Astrocyte (in vitro differentiated cells and primary cell): ENCODE data around the gene RPS4Y2. TPM values are rescaled to one million over a fixed set of nuclear protein-coding genes. Genes with fewer than 3 reads are reported as not detected.

Experiments used
- DNase-seq: peaks from one replicate; pipeline ENCODE4 v3.0.0-alpha.2; 2010; ENCODE audit warnings: low read depth
- FAIRE-seq: peaks from 2 replicates; lab custom pipeline; 2011; peaks lifted over from hg19 to GRCh38; lab: Jason Lieb, UNC
- H2AFZ ChIP-seq: 2 replicates; pipeline ENCODE4 v1.6.0; 2012; ENCODE audit warnings: low read depth, low read length, inconsistent platforms
- H3K27ac ChIP-seq: 2 replicates; pipeline ENCODE4 v1.5.1; 2011; ENCODE audit warnings: low read depth, low read length, inconsistent platforms
- H3K27me3 ChIP-seq: 2 replicates; pipeline ENCODE4 v1.6.0; 2011; ENCODE audit warnings: low read length, inconsistent platforms; ENCODE audit not compliant: insufficient read depth
- H3K36me3 ChIP-seq: 2 replicates; pipeline ENCODE4 v1.5.1; 2011; ENCODE audit warnings: low read length, inconsistent platforms; ENCODE audit not compliant: insufficient read depth
- H3K4me1 ChIP-seq: 2 replicates; pipeline ENCODE4 v1.5.1; 2011; ENCODE audit warnings: low read length, inconsistent platforms; ENCODE audit not compliant: insufficient read depth
- H3K4me2 ChIP-seq: 2 replicates; pipeline ENCODE4 v1.6.0; 2012; ENCODE audit warnings: low read length, inconsistent platforms
- H3K4me3 ChIP-seq: 2 replicates; pipeline ENCODE4 v1.5.1; 2011; ENCODE audit warnings: low read depth, mild to moderate bottlenecking, low read length, inconsistent platforms; ENCODE audit not compliant: insufficient read depth
- H3K79me2 ChIP-seq: 2 replicates; pipeline ENCODE4 v1.6.0; 2012; ENCODE audit warnings: mild to moderate bottlenecking, low read length, inconsistent platforms; ENCODE audit not compliant: insufficient read depth
- H3K9ac ChIP-seq: 2 replicates; pipeline ENCODE4 v1.6.0; 2012; ENCODE audit warnings: mild to moderate bottlenecking, low read length, inconsistent platforms
- H3K9me3 ChIP-seq: 2 replicates; pipeline ENCODE4 v1.5.1; 2012; ENCODE audit warnings: low read depth, mild to moderate bottlenecking, low read length, inconsistent platforms; ENCODE audit not compliant: insufficient read depth
- H4K20me1 ChIP-seq: 2 replicates; pipeline ENCODE4 v1.6.0; 2012; ENCODE audit warnings: low read length, inconsistent platforms; ENCODE audit not compliant: insufficient read depth
- H3K27ac Mint-ChIP-seq: one replicate; pipeline ENCODE4 v1.8.0; 2021; ENCODE audit warnings: mild to moderate bottlenecking, mixed read lengths; ENCODE audit not compliant: unreplicated experiment
- H3K27me3 Mint-ChIP-seq: one replicate; pipeline ENCODE4 v1.8.0; 2021; ENCODE audit warnings: low read depth, mixed read lengths; ENCODE audit not compliant: unreplicated experiment
- H3K36me3 Mint-ChIP-seq: one replicate; pipeline ENCODE4 v1.8.0; 2021; ENCODE audit warnings: low read depth, mixed read lengths; ENCODE audit not compliant: unreplicated experiment
- H3K4me1 Mint-ChIP-seq: one replicate; pipeline ENCODE4 v1.8.0; 2021; ENCODE audit warnings: low read depth, mixed read lengths; ENCODE audit not compliant: unreplicated experiment
- H3K4me3 Mint-ChIP-seq: one replicate; pipeline ENCODE4 v1.8.0; 2021; ENCODE audit warnings: mild to moderate bottlenecking, moderate library complexity, mixed read lengths; ENCODE audit not compliant: unreplicated experiment
- H3K9me3 Mint-ChIP-seq: one replicate; pipeline ENCODE4 v1.8.0; 2021; ENCODE audit warnings: mild to moderate bottlenecking, mixed read lengths; ENCODE audit not compliant: unreplicated experiment
- CTCF ChIP-seq: IDR thresholded peaks from 2 replicates; pipeline ENCODE4 v1.5.1; 2011; ENCODE audit warnings: low read depth, mild to moderate bottlenecking, inconsistent platforms, low read length, moderate library complexity; ENCODE audit not compliant: insufficient read depth
- EZH2 ChIP-seq: IDR thresholded peaks from 2 replicates; pipeline ENCODE4 v1.6.1; 2012; ENCODE audit warnings: mild to moderate bottlenecking, low read length, inconsistent platforms; ENCODE audit not compliant: insufficient read depth
- total RNA-seq: library from RNA; stranded (reverse); gene quantifications from 2 replicates; pipeline ENCODE4 v1.2.1, GENCODE V29; 2021

Gene RPS4Y2
- total RNA-seq, 1 donor from 2014 or later: not detected

GRCh38 chrY:20802659-20803058 is 46.8 kb downstream of the RPS4Y2 start:
- no peaks in the 10 kb centered on the region for H3K27me3 Mint-ChIP-seq
- H3K79me2 ChIP-seq: no peaks in the 10 kb centered on the region

GRCh38 chrY:20806243-20806642 is 50.3 kb downstream of the RPS4Y2 start:
- no peak overlapping the region for H3K4me3 Mint-ChIP-seq
- H3K27me3 ChIP-seq: no peaks in the 10 kb centered on the region
- H3K79me2 ChIP-seq: no peaks in the 10 kb centered on the region
- H3K4me1 Mint-ChIP-seq: no peaks in the 10 kb centered on the region
- H3K36me3 Mint-ChIP-seq: no peaks in the 10 kb centered on the region
- no peak for DNase-seq
- H3K4me3 ChIP-seq: no peak overlapping the region
- H3K4me2 ChIP-seq: no peak overlapping the region
- no peak overlapping the region for H3K27ac Mint-ChIP-seq
- TF ChIP-seq CTCF (no peak), EZH2 (no peak)
- H3K27me3 Mint-ChIP-seq: no peaks in the 10 kb centered on the region
- H4K20me1 ChIP-seq: no peaks in the 10 kb centered on the region
- no peak overlapping the region for H3K9ac ChIP-seq
- no peaks in the 10 kb centered on the region for H3K9me3 ChIP-seq
- no peaks in the 10 kb centered on the region for H3K9me3 Mint-ChIP-seq
- no peak for FAIRE-seq
- no peaks in the 10 kb centered on the region for H3K4me1 ChIP-seq
- no peaks in the 10 kb centered on the region for H3K36me3 ChIP-seq
- H3K27ac ChIP-seq: no peak overlapping the region
- H2AFZ ChIP-seq: no peak overlapping the region

More at GRCh38 chrY:20802659-20803058, 46.8 kb downstream of the RPS4Y2 start:
- FAIRE-seq: no peak
- Histone ChIP-seq H3K9ac (no peak overlapping the region), H3K27ac (no peak overlapping the region), H3K9me3 (no peaks in the 10 kb centered on the region), H4K20me1 (no peaks in the 10 kb centered on the region), H3K4me3 (no peak overlapping the region), H3K27me3 (no peaks in the 10 kb centered on the region), H3K4me1 (no peaks in the 10 kb centered on the region), H3K36me3 (no peaks in the 10 kb centered on the region), H3K4me2 (no peak overlapping the region), H2AFZ (no peak overlapping the region)
- H3K36me3 Mint-ChIP-seq: no peaks in the 10 kb centered on the region
- H3K4me3 Mint-ChIP-seq: no peak overlapping the region
- DNase-seq: no peak
- TF ChIP-seq CTCF: no peak
- no peak for TF ChIP-seq EZH2
- no peaks in the 10 kb centered on the region for H3K9me3 Mint-ChIP-seq
- H3K4me1 Mint-ChIP-seq: no peaks in the 10 kb centered on the region
- no peak overlapping the region for H3K27ac Mint-ChIP-seq

- Mint-ChIP-seq H3K36me3 (no peaks in the 10 kb centered on the region), H3K9me3 (no peaks in the 10 kb centered on the region), H3K4me1 (no peaks in the 10 kb centered on the region), H3K4me3 (no peak overlapping the region), H3K27me3 (no peaks in the 10 kb centered on the region), H3K27ac (no peak overlapping the region)
- Histone ChIP-seq H3K4me1 (no peaks in the 10 kb centered on the region), H3K27ac (no peak overlapping the region), H4K20me1 (no peaks in the 10 kb centered on the region), H3K36me3 (no peaks in the 10 kb centered on the region), H3K9me3 (no peaks in the 10 kb centered on the region), H3K27me3 (no peaks in the 10 kb centered on the region), H3K4me2 (no peak overlapping the region), H3K4me3 (no peak overlapping the region), H2AFZ (no peak overlapping the region), H3K79me2 (no peaks in the 10 kb centered on the region), H3K9ac (no peak overlapping the region)
- DNase-seq: no peak
- FAIRE-seq: no peak
- TF ChIP-seq CTCF (no peak), EZH2 (no peak)
Observed at GRCh38 chrY:20813459-20813858, 57.6 kb downstream of the RPS4Y2 start.
